AG04450 (cell line): Measurements from ENCODE around the gene MAPK7. TPM values are rescaled to one million over a fixed set of nuclear protein-coding genes. Genes with fewer than 3 reads are reported as not detected.

Source experiments
- CTCF ChIA-PET: fragments of 300-600, 350-600 bp; formaldehyde crosslinking; extraction: SDS; loops from one replicate; lab custom pipeline; 2022; ENCODE audit warnings: antibody characterized with exemption, inconsistent platforms; lab: Charles Lee
- POLR2A ChIA-PET: fragments of 350-600 bp; formaldehyde crosslinking; extraction: SDS; loops from one replicate; lab custom pipeline; 2021; ENCODE audit warnings: antibody characterized with exemption, inconsistent platforms; lab: Yijun Ruan, JAX
- DNase-seq: peaks from one replicate; pipeline ENCODE4 v3.0.0-alpha.2; 2011; ENCODE audit warnings: low read depth, low spot score
- H3K27ac ChIP-seq: one replicate; pipeline ENCODE4 v1.5.1; 2012; ENCODE audit warnings: low read depth, low read length, control low read depth
- H3K27me3 ChIP-seq: one replicate; pipeline ENCODE4 v1.6.0; 2012; ENCODE audit warnings: low read length; ENCODE audit not compliant: control insufficient read depth, insufficient read depth
- H3K4me3 ChIP-seq: 2 replicates; pipeline ENCODE4 v1.5.1; 2011; ENCODE audit warnings: mild to moderate bottlenecking, low read depth, low read length, control low read depth
- H3K9me3 ChIP-seq: 2 replicates; pipeline ENCODE4 v1.5.1; 2012; ENCODE audit warnings: low read length; ENCODE audit not compliant: control insufficient read depth, insufficient read depth
- CTCF ChIP-seq: IDR thresholded peaks from 2 replicates; pipeline ENCODE4 v1.5.1; 2011; ENCODE audit warnings: low read depth, low read length, control low read depth, inconsistent platforms
- polyA plus RNA-seq: library from polyadenylated mRNA; depleted of rRNA; stranded (reverse); fragments of >200 nt; gene quantifications from 2 replicates; pipeline ENCODE4 v1.2.3, GENCODE V29; 2011

MAPK7 gene
- polyA plus RNA-seq, 1 experiment, result 6.2 TPM

- Histone ChIP-seq H3K9me3 (no peaks in the 10 kb centered on the region), H3K4me3 (peak overlapping the region; percentile 76), H3K27me3 (no peaks in the 10 kb centered on the region), H3K27ac (peak overlapping the region; percentile 78)
- peak; percentile 88 for DNase-seq
- ChIA-PET CTCF (interaction anchor here (0.5 to 2.3 kb wide), 4 partner anchors 22 to 382 kb away, joined by 3 to 18 read pairs (median 4); partner anchors contain the start of gene B9D1), POLR2A (interaction anchor here (0.6 to 2.1 kb wide), 5 partner anchors 20 to 121 kb away, joined by 3 to 16 read pairs (median 3); no protein-coding TSS in a partner anchor)
- TF ChIP-seq CTCF, result no peak
Measured at GRCh38 chr17:19384723-19385391, 6.6 kb downstream of the MAPK7 start.

GRCh38 chr17:19385521-19385983 is 7.3 kb downstream of the MAPK7 start:
- H3K4me3 ChIP-seq, result peak overlapping the region; percentile 76
- no peaks in the 10 kb centered on the region for H3K9me3 ChIP-seq
- peak overlapping the region; percentile 78 for H3K27ac ChIP-seq
- DNase-seq, result no peak
- H3K27me3 ChIP-seq, result no peaks in the 10 kb centered on the region
- POLR2A ChIA-PET, result interaction anchor here (2.1 to 4.7 kb wide), 3 partner anchors 8 to 62 kb away, joined by 16 to 52 read pairs (median 19); partner anchors contain the start of gene MAPK7
- CTCF ChIA-PET, result interaction anchor here (1.2 to 2.3 kb wide), 3 partner anchors 23 to 381 kb away, joined by 3 to 18 read pairs (median 5); partner anchors contain the start of gene B9D1
- TF ChIP-seq CTCF, result no peak

- POLR2A ChIA-PET, result interaction anchor here (1.1 to 4.7 kb wide), 6 partner anchors 8 to 62 kb away, joined by 3 to 52 read pairs (median 5); partner anchors contain the start of gene MAPK7
Measured at GRCh38 chr17:19386051-19386929, 8.0 kb downstream of the MAPK7 start.

More at GRCh38 chr17:19386051-19386929, 8.0 kb downstream of the MAPK7 start:
- Histone ChIP-seq H3K9me3 (no peaks in the 10 kb centered on the region), H3K27me3 (no peaks in the 10 kb centered on the region), H3K4me3 (peak overlapping the region; percentile 76), H3K27ac (peak overlapping the region; percentile 95)
- no peak for TF ChIP-seq CTCF
- CTCF ChIA-PET, result interaction anchor here (0.6 to 2.3 kb wide), 4 partner anchors 46 to 380 kb away, joined by 3 to 18 read pairs (median 6); no protein-coding TSS in a partner anchor
- peak; percentile 50 for DNase-seq
